NOMO-1 (cell line): ENCODE results near the gene IFT81.
A peak's percentile ranks its signal among the peaks of the same experiment; 100 is the strongest.

Experiments
- DNase-seq, 2 experiments: peaks; one replicate each; lab custom pipeline; 2025; ENCODE audit not compliant: unreplicated experiment in 2 of 2; lab: John Stamatoyannopoulos, UW

The IFT81 gene

DNA sequence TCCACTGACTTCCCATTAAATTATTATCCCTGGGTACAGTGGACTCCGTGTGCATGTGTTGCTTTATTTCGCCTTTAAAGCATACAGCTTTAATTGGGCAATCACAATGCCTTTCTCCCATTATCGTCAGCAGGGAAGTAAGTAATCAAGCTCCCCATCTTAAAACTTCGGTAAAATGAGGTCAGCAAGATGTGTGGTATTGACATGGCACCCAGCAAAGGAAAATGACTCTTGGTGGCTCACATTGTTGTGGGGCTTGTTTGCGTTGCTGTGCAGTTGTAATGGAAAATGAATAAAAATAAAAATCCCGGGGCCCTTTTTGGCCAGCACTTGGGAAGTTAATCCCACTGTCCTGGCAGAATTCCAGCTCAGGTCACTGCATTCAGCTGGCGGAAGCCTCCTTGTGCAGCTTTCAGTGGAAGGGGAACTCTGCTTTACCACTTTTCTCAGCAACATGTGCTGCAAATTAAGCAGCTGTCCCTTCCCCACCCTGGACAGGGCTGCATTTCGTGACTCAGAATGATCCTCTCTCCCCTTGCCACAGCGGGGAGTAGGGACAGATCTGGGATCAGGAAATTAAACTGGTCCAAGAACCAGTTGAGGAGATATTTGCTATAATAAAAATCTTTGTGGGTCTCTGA is 142.9 kb downstream of the IFT81 start:
- DNase-seq: peak in 1 of 2 experiments; percentile 43
